SJCRH30 (cell line): ENCODE measurements around the gene BTBD3. TPM values are rescaled to one million over a fixed set of nuclear protein-coding genes. Genes with fewer than 3 reads are reported as not detected.

Experiments
- DNase-seq, 2 experiments: peaks; one replicate each; pipeline ENCODE4 v3.0.0-alpha.2; 2015 to 2020
- H3K27ac ChIP-seq: fragments of 250-450 bp; sonication (Bioruptor Pico); 2 replicates; pipeline ENCODE4 v1.5.1; 2020; ENCODE audit warnings: mild to moderate bottlenecking, moderate library complexity
- H3K27me3 ChIP-seq: fragments of 250-450 bp; sonication (Bioruptor Pico); 2 replicates; pipeline ENCODE4 v1.5.1; 2020; ENCODE audit warnings: mild to moderate bottlenecking, moderate library complexity
- H3K36me3 ChIP-seq: fragments of 250-450 bp; sonication (Bioruptor Pico); 2 replicates; pipeline ENCODE4 v1.5.1; 2020; ENCODE audit warnings: mild to moderate bottlenecking, moderate library complexity
- H3K4me1 ChIP-seq: fragments of 250-450 bp; sonication (Bioruptor Pico); 2 replicates; pipeline ENCODE4 v1.5.1; 2020; ENCODE audit warnings: mild to moderate bottlenecking, moderate library complexity
- H3K4me3 ChIP-seq: fragments of 250-450 bp; sonication (Bioruptor Pico); 2 replicates; pipeline ENCODE4 v1.5.1; 2020; ENCODE audit warnings: mild to moderate bottlenecking, moderate library complexity
- H3K9me3 ChIP-seq: fragments of 250-450 bp; sonication (Bioruptor Pico); replicated peaks from 2 replicates; pipeline ENCODE4 v1.5.1; 2020; ENCODE audit warnings: mild to moderate bottlenecking, moderate library complexity
- total RNA-seq: library from RNA; depleted of rRNA; stranded (reverse); fragments of >200 nt; shearing (Covaris generic); gene quantifications from 2 replicates; pipeline ENCODE4 v1.2.3, GENCODE V29; 2014; rRNA removed

BTBD3 gene
- 34.5 and 36.2 TPM in 2 replicates for total RNA-seq

GRCh38 chr20:11917663-11918062 lies at the start of gene BTBD3:
BTBD3 (plus strand) TSS chr20:11917893; CDS start chr20:11918276, 383 bp downstream.
- Histone ChIP-seq H3K36me3 (no peaks in the 10 kb centered on the region), H3K9me3 (no peaks in the 10 kb centered on the region), H3K4me3 (peak within 1 kb of the TSS; percentile 40), H3K27ac (peak within 1 kb of the TSS; percentile 60; the same call in 1 of the 2 replicates), H3K4me1 (peaks cover 15% of the 10 kb centered on the region; the same call in 1 of the 2 replicates), H3K27me3 (no peaks in the 10 kb centered on the region)
- peak; percentile 50 to 73 for DNase-seq

DNA sequence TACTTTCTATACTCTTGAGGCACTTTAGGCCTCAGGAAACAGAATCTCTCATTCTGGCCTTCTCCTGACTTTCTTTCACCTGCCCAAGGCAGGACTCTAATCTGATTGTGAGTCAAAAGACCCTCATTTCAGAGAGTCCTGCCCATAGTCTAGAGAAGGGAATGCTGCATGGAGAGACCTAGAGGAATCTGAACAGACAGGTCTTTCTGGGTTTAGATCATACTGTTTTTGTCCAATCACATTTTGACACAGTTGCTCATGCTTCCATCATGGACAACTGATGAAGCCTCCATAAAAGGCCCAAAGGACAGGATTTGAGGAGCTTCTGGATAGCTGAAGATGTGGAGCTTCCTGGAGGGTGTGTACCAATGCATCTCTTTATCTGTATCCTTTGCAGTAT lies 48.1 kb upstream of the BTBD3 start:
- H3K27ac ChIP-seq, result no peak overlapping the region
- no peak for DNase-seq
- no peaks in the 10 kb centered on the region for H3K9me3 ChIP-seq
- no peaks in the 10 kb centered on the region for H3K27me3 ChIP-seq
- H3K36me3 ChIP-seq, result no peaks in the 10 kb centered on the region
- no peak overlapping the region for H3K4me3 ChIP-seq
- no peaks in the 10 kb centered on the region for H3K4me1 ChIP-seq

DNA sequence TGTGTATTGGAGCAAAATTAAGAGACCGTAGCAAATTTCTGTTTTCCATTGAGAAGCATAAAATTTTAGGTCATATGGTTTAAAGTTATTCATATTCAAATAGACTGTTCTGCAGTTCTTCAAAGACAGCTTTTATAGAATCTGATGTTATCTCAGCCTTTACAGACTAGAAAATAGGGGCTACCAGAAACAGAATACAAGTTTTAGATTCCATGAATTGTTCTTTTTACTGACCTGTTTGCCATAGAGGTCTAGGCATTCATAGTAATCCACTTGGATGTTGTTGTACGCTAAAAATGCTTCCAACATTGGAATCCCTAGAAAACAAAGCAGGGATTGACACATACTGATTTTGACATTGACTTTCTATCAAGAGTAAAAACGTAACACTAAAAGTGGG lies 47.3 kb upstream of the BTBD3 start:
- Histone ChIP-seq H3K9me3 (no peaks in the 10 kb centered on the region), H3K36me3 (no peaks in the 10 kb centered on the region), H3K4me1 (no peaks in the 10 kb centered on the region), H3K27ac (no peak overlapping the region), H3K27me3 (no peaks in the 10 kb centered on the region), H3K4me3 (no peak overlapping the region)
- DNase-seq, result no peak

DNA sequence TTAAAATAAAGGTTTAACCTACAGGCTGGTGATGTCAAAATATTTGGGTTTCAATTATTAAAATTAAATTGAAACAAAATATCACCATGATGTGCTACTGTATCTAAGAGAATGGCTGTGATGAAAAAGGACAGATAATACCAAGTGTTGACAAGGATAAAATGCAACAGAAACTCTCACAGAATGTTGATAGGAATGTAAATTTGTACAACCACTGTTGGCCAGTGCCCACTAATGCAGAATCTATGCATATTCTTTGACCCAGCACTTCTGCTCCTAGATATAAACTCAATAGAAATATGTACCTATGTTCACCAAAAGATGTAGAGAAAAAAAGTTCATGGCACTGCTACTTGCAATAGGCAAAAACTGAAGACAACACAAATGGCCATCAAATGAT lies 41.1 kb upstream of the BTBD3 start:
- H3K36me3 ChIP-seq, result no peaks in the 10 kb centered on the region
- H3K4me3 ChIP-seq, result no peak overlapping the region
- no peaks in the 10 kb centered on the region for H3K4me1 ChIP-seq
- no peaks in the 10 kb centered on the region; the same call in 1 of the 2 replicates for H3K9me3 ChIP-seq
- no peak for DNase-seq
- no peak overlapping the region for H3K27ac ChIP-seq
- H3K27me3 ChIP-seq, result no peaks in the 10 kb centered on the region

DNA sequence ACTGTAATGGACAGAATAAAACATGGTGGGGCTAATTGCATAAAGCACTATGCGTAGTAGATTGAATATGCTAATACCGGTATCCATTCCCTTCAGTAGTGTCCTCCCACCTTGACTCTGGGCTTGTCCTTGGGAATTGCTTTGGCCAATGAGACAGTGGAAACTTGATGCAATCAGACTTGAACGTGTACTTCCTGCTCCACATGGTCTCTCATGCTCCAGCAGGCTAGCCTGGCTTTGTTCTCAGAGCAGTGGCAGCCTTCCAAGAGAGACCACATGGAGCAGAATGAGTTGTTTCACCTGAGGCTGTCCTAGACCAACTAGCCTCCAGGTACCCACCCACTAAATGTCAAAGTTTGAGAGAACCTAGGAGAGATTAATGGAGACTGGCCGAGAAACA lies 37.0 kb upstream of the BTBD3 start:
- Histone ChIP-seq H3K27me3 (no peaks in the 10 kb centered on the region), H3K4me1 (no peaks in the 10 kb centered on the region), H3K9me3 (no peaks in the 10 kb centered on the region; the same call in 1 of the 2 replicates), H3K27ac (no peak overlapping the region), H3K36me3 (no peaks in the 10 kb centered on the region), H3K4me3 (no peak overlapping the region)
- peak in 1 of 2 experiments; percentile 12 for DNase-seq

GRCh38 chr20:11881449-11881848 lies 36.2 kb upstream of the BTBD3 start:
- Histone ChIP-seq H3K27me3 (no peaks in the 10 kb centered on the region), H3K4me1 (no peaks in the 10 kb centered on the region), H3K27ac (no peak overlapping the region), H3K4me3 (no peak overlapping the region), H3K36me3 (no peaks in the 10 kb centered on the region), H3K9me3 (no peaks in the 10 kb centered on the region; the same call in 1 of the 2 replicates)
- DNase-seq, result no peak

GRCh38 chr20:11882651-11883050 lies 35.0 kb upstream of the BTBD3 start:
- Histone ChIP-seq H3K27me3 (no peaks in the 10 kb centered on the region), H3K4me1 (no peaks in the 10 kb centered on the region)
- no peak for DNase-seq

GRCh38 chr20:11888648-11889047 lies 29.0 kb upstream of the BTBD3 start:
- H3K36me3 ChIP-seq, result no peaks in the 10 kb centered on the region
- H3K4me3 ChIP-seq, result no peak overlapping the region
- 0 out of 2 replicates have a peak, but pooled peaks cover 3% of the 10 kb centered on the region for H3K9me3 ChIP-seq
- H3K27ac ChIP-seq, result no peak overlapping the region
- H3K27me3 ChIP-seq, result no peaks in the 10 kb centered on the region
- DNase-seq, result no peak
- peaks cover 4% of the 10 kb centered on the region; the same call in 1 of the 2 replicates for H3K4me1 ChIP-seq

More at GRCh38 chr20:11882651-11883050, 35.0 kb upstream of the BTBD3 start:
- no peak overlapping the region for H3K27ac ChIP-seq
- H3K36me3 ChIP-seq, result no peaks in the 10 kb centered on the region
- H3K9me3 ChIP-seq, result no peaks in the 10 kb centered on the region
- no peak overlapping the region for H3K4me3 ChIP-seq

DNA sequence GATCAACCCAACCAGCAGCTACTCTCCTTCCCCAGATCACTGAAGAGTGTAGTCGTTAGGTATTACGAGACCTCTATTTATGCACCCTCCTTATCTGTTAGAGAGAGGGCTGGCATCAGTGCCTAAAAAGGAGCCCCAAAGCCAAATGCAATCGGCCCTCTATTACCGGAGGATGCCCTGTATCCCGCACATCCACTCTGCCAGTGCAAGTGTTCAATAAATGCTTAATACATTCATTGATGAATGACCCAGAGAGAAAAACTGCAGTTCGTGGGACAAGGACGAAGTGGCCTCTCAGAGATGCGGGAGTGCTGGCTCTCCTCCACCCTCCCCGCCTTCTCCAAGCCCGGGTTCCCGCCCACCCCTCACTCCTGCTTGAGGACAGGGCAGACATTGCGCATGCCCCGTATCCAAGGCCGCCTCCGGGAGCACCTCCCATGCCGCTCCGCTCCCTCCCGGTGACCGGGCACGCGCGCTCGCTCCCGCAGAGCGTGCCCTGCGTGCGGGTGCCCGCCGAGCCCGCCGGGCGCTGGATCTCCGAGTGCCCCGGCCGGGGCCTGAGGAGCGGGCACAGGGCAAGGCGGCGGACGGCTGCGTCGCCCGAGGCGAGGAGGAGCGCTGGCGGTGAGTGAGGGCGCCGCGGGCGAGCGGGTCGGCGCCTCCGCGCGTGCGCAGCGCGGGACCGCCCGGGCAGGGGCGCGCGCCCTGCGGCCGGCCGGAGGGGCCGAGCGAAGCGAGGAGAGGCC lies 27.2 kb upstream of the BTBD3 start:
- Histone ChIP-seq H3K27ac (peak overlapping the region; percentile 26; the same call in 1 of the 2 replicates), H3K27me3 (no peaks in the 10 kb centered on the region), H3K36me3 (no peaks in the 10 kb centered on the region), H3K9me3 (0 out of 2 replicates have a peak, but pooled peaks cover 3% of the 10 kb centered on the region), H3K4me3 (peak overlapping the region; percentile 78), H3K4me1 (peaks cover 7% of the 10 kb centered on the region)
- peak; percentile 94 to 96 for DNase-seq

DNA sequence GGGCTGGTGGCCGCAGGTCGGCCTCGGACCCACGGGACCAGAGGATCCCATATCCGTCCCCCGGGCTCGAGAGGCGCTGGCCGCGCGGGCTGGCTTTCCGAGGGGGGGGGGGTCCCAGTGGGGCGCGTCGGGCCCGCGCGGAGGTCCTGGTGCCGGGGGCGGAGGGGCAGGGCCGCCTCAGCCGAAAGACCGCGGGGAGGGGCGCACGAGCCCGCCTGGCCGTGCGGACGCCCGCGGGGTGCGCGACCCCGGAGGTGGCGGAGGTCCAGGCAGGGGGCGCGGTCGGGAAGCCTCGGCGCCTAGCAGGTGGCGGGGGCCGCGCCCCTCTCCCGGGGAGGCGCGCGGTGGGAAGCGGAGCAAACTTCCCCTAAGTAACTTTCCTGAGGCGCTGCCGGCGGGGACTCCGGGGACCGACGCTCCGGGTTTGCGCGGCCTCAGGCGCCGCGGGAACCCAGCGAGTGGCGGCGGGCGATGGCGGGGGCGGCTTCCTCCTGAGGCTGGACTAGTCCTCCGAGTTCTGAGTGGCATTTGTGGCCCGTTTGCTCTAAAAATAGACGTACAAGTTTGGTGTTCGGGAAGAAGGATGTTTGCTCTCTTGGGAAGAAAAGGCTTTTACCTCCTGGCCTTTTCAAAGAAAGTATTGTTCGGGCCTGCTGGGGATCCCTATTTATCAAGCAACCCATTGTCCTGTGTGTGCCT lies 26.5 kb upstream of the BTBD3 start:
- Histone ChIP-seq H3K27me3 (no peaks in the 10 kb centered on the region), H3K9me3 (0 out of 2 replicates have a peak, but pooled peaks cover 3% of the 10 kb centered on the region), H3K4me3 (peak overlapping the region; percentile 78), H3K27ac (peak overlapping the region; percentile 26), H3K36me3 (no peaks in the 10 kb centered on the region), H3K4me1 (peaks cover 14% of the 10 kb centered on the region)
- peak; percentile 69 to 78 for DNase-seq

GRCh38 chr20:11891776-11892545 lies 25.7 kb upstream of the BTBD3 start:
- DNase-seq, result peak; percentile 79 to 88
- Histone ChIP-seq H3K36me3 (no peaks in the 10 kb centered on the region), H3K9me3 (0 out of 2 replicates have a peak, but pooled peaks cover 3% of the 10 kb centered on the region), H3K27ac (peak overlapping the region; percentile 26), H3K4me3 (peak overlapping the region; percentile 78), H3K27me3 (no peaks in the 10 kb centered on the region), H3K4me1 (peaks cover 16% of the 10 kb centered on the region)

GRCh38 chr20:11894062-11894461 lies 23.6 kb upstream of the BTBD3 start:
- H3K4me1 ChIP-seq, result peaks cover 16% of the 10 kb centered on the region
- H3K4me3 ChIP-seq, result no peak overlapping the region
- no peak for DNase-seq
- no peaks in the 10 kb centered on the region for H3K9me3 ChIP-seq
- no peaks in the 10 kb centered on the region for H3K27me3 ChIP-seq
- H3K36me3 ChIP-seq, result no peaks in the 10 kb centered on the region
- no peak overlapping the region for H3K27ac ChIP-seq

- peak in 1 of 2 experiments; percentile 58 for DNase-seq
- peak overlapping the region; percentile 9; the same call in 1 of the 2 replicates for H3K27ac ChIP-seq
- H3K27me3 ChIP-seq, result no peaks in the 10 kb centered on the region
- peaks cover 16% of the 10 kb centered on the region for H3K4me1 ChIP-seq
- H3K36me3 ChIP-seq, result no peaks in the 10 kb centered on the region
- no peaks in the 10 kb centered on the region for H3K9me3 ChIP-seq
- peak overlapping the region; percentile 35 for H3K4me3 ChIP-seq
Measured at GRCh38 chr20:11895861-11896387, 21.8 kb upstream of the BTBD3 start.

GRCh38 chr20:11901127-11901526 lies 16.6 kb upstream of the BTBD3 start:
- H3K9me3 ChIP-seq, result no peaks in the 10 kb centered on the region
- H3K27me3 ChIP-seq, result no peaks in the 10 kb centered on the region
- peaks cover 11% of the 10 kb centered on the region for H3K4me1 ChIP-seq
- no peak overlapping the region for H3K27ac ChIP-seq
- H3K36me3 ChIP-seq, result no peaks in the 10 kb centered on the region
- H3K4me3 ChIP-seq, result no peak overlapping the region
- peak; percentile 22 to 52 for DNase-seq
